Measurements from ENCODE around the gene FGF3.

- TF ChIP-seq CTCF (IDR thresholded peaks at IDR 0.05; ENCODE audit: insufficient read depth, low read depth, low read length) (no peak), EZH2 (IDR thresholded peaks at IDR 0.05; ENCODE audit: insufficient read depth, low read length) (no peak)
These were observed 16.6 kb downstream of the FGF3 start for GRCh38 chr11:69802590-69802989.

All from astrocyte (in vitro differentiated cells and primary cell).